Measurements from ENCODE around the gene SCCPDH.

GRCh38 chr1:246815693-246816270, 91.6 kb downstream of the SCCPDH start:
- no peak for TF ChIP-seq CTCF (IDR thresholded peaks at IDR 0.05; ENCODE audit: low read length)
- no peak for TF ChIP-seq EZH2phosphoT487 (IDR thresholded peaks at IDR 0.05; ENCODE audit: low read length)
- no peak for TF ChIP-seq EZH2 (optimal IDR thresholded peaks at IDR 0.05; ENCODE audit: low read depth, low read length)

All from MM.1S (cell line).